PC-9 (cell line): ENCODE measurements around the gene LSMEM2.

Experiments used
- CTCF ChIP-seq: fragments of 200-600 bp; sonication (generic); conservative IDR thresholded peaks from 2 replicates; pipeline ENCODE4 v1.6.1; 2017; ENCODE audit warnings: mixed run types, antibody characterized with exemption, mild to moderate bottlenecking, moderate library complexity
- EZH2 ChIP-seq: fragments of 200-600 bp; sonication (generic); IDR thresholded peaks from 2 replicates; pipeline ENCODE4 v1.8.0; 2017; ENCODE audit warnings: antibody characterized with exemption, low read depth

GRCh38 chr3:50330330-50330729 is 51.4 kb downstream of the LSMEM2 start:
- no peak for TF ChIP-seq CTCF
- TF ChIP-seq EZH2: no peak
